ENCODE data around the gene CLN5.

DNA sequence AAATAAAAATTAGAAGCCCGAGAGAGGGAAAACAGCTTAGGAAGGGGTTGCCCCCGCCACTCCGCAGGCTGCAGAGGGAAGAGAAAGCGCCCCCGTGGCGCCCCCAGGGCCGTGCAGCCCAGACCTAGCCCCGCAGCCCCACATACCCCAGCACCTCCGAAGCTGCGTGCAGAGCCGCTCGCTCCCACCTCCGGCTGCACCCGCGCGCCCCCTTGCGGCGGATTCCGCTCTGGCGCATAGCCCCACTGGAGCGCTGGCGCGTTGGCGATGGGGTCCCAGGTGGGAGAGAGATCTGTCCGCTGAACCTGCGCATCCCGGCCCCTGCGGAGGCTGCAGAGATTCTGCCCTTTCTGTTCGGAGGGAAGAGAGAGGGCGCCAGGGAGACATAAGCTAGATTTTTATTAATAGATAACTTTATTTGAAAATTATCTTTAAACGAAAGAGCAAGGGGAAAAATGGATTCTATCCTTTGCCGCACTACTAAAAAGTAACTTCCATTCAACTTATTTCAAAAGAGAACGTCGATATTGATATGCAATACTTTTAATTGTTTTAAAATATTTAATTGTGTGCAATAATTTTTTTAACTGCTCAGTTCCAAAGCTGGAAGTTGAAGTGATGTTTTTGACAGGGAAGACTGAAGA lies 11.7 kb upstream of the CLN5 start:
- TF ChIP-seq, protein P1, sequence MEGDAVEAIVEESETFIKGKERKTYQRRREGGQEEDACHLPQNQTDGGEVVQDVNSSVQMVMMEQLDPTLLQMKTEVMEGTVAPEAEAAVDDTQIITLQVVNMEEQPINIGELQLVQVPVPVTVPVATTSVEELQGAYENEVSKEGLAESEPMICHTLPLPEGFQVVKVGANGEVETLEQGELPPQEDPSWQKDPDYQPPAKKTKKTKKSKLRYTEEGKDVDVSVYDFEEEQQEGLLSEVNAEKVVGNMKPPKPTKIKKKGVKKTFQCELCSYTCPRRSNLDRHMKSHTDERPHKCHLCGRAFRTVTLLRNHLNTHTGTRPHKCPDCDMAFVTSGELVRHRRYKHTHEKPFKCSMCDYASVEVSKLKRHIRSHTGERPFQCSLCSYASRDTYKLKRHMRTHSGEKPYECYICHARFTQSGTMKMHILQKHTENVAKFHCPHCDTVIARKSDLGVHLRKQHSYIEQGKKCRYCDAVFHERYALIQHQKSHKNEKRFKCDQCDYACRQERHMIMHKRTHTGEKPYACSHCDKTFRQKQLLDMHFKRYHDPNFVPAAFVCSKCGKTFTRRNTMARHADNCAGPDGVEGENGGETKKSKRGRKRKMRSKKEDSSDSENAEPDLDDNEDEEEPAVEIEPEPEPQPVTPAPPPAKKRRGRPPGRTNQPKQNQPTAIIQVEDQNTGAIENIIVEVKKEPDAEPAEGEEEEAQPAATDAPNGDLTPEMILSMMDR (IDR thresholded peaks at IDR 0.05): peak; percentile 80 to 99 (median 90)
- no peak for TF ChIP-seq POLR2A (IDR thresholded peaks at IDR 0.05)
- no peak for TF ChIP-seq POLR2AphosphoS5 (IDR thresholded peaks at IDR 0.05)
- TF ChIP-seq EP300 (IDR thresholded peaks at IDR 0.05): no peak
